ENCODE results near the gene ZNF688. TPM values are rescaled to one million over a fixed set of nuclear protein-coding genes. Genes with fewer than 3 reads are reported as not detected.
"Not testable (repeated sequence)": the region's sequence is repeated elsewhere in the genome, so short reads cannot be mapped to it uniquely, and the experiment has no call there.

Gene ZNF688
- total RNA-seq, 1 donor from 2014 or later = 4.5 TPM

- Histone ChIP-seq H3K4me3 (ENCODE audit: low read depth, low read length) (no peak overlapping the region), H3K27me3 (ENCODE audit: control insufficient read depth, insufficient read depth, low read length) (no peaks in the 10 kb centered on the region), H3K36me3 (ENCODE audit: control insufficient read depth, insufficient read depth, low read length) (peaks cover 3% of the 10 kb centered on the region)
- no peak for DNase-seq (ENCODE audit: low read depth)
- no peak for FAIRE-seq
- no peak for TF ChIP-seq CTCF (IDR thresholded peaks at IDR 0.05; ENCODE audit: insufficient read depth, low read length, severe bottlenecking)
Observed at GRCh38 chr16:30523768-30524574, 47.5 kb downstream of the ZNF688 start.

GRCh38 chr16:30522702-30523463 is 48.6 kb downstream of the ZNF688 start:
- FAIRE-seq; H3K27me3 ChIP-seq (ENCODE audit: control insufficient read depth, insufficient read depth, low read length); H3K36me3 ChIP-seq (ENCODE audit: control insufficient read depth, insufficient read depth, low read length); DNase-seq (ENCODE audit: low read depth); H3K4me3 ChIP-seq (ENCODE audit: low read depth, low read length): not testable (repeated sequence)

DNA sequence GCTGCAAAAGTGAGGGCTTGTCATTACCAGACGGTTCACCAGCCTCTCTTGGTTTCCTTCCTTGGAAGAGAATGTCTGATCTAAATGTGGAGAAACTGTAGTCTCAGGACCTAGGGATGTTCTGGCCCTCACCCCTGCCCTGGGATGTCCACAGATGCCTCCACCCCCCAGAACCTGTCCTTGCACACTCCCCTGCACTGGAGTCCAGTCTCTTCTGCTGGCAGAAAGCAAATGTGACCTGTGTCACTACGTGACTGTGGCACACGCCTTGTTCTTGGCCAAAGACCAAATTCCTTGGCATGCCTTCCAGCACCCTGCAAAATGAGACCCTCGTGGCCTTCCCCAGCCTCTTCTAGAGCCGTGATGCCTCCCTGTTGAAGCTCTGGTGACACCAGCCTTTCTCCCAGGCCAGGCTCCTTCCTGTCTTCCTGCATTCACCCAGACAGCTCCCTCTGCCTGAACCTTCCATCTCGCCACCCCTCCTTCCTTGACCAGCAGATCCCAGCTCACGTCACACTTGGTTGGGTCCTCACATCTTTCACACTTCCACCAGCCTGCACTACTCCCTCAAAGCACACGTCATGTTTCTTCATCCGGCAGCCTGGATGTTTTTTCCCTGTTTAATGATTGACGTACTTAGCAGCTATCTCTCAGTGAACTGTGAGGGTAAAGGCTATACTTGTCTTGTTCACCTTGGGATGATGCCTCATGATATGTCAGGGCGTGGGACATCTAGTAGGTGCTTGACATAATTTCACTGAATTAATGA is 49.5 kb downstream of the ZNF688 start:
- FAIRE-seq = no peak
- no peak for DNase-seq (ENCODE audit: low read depth)
- Histone ChIP-seq H3K36me3 (ENCODE audit: control insufficient read depth, insufficient read depth, low read length) (peaks cover 3% of the 10 kb centered on the region), H3K4me3 (ENCODE audit: low read depth, low read length) (no peak overlapping the region), H3K27me3 (ENCODE audit: control insufficient read depth, insufficient read depth, low read length) (no peaks in the 10 kb centered on the region)
- TF ChIP-seq CTCF (IDR thresholded peaks at IDR 0.05; ENCODE audit: insufficient read depth, low read length, severe bottlenecking) = no peak

DNA sequence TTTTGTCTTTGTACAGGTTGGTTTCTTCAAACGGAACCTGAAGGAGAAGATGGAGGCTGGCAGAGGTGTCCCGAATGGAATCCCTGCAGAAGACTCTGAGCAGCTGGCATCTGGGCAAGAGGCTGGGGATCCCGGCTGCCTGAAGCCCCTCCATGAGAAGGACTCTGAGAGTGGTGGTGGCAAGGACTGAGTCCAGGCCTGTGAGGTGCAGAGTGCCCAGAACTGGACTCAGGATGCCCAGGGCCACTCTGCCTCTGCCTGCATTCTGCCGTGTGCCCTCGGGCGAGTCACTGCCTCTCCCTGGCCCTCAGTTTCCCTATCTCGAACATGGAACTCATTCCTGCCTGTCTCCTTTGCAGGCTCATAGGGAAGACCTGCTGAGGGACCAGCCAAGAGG is 50.0 kb downstream of the ZNF688 start:
- no peak for TF ChIP-seq CTCF (IDR thresholded peaks at IDR 0.05; ENCODE audit: insufficient read depth, low read length, severe bottlenecking)
- H3K27me3 ChIP-seq (ENCODE audit: control insufficient read depth, insufficient read depth, low read length) = no peaks in the 10 kb centered on the region
- peaks cover 3% of the 10 kb centered on the region for H3K36me3 ChIP-seq (ENCODE audit: control insufficient read depth, insufficient read depth, low read length)
- H3K4me3 ChIP-seq (ENCODE audit: low read depth, low read length) = no peak overlapping the region
- FAIRE-seq = no peak
- no peak for DNase-seq (ENCODE audit: low read depth)

Other genes starting within 250 kb of the ZNF688 start
- gene CD2BP2, start 216.4 kb downstream of the ZNF688 start, total RNA-seq = 37.6 and 39.8 TPM in 2 replicates
- gene TBC1D10B, start 201.2 kb downstream of the ZNF688 start, total RNA-seq = 13.7 and 15.6 TPM in 2 replicates
- gene MYL11, start 196.9 kb downstream of the ZNF688 start, total RNA-seq = not detected in 2 replicates
- gene SEPTIN1, start 189.2 kb downstream of the ZNF688 start, total RNA-seq = under 0.01 TPM in 1 of 2 replicates, not detected in the other
- gene ZNF48, start 176.3 kb downstream of the ZNF688 start, total RNA-seq = 11.4 and 12.9 TPM in 2 replicates
- 5.0 and 10.0 TPM in 2 replicates for gene ZNF771, start 164.1 kb downstream of the ZNF688 start, total RNA-seq
- 11.5 and 30.3 TPM in 2 replicates for gene DCTPP1, start 141.7 kb downstream of the ZNF688 start, total RNA-seq
- gene SEPHS2, start 125.8 kb downstream of the ZNF688 start, total RNA-seq = 17.4 and 32.9 TPM in 2 replicates
- gene ITGAL, start 99.0 kb downstream of the ZNF688 start, total RNA-seq = not detected in 2 replicates
- gene ZNF768, start 45.1 kb downstream of the ZNF688 start, total RNA-seq = 19.7 and 21.9 TPM in 2 replicates
- gene ZNF747, start 36.9 kb downstream of the ZNF688 start, total RNA-seq = 4.4 and 6.1 TPM in 2 replicates
- 2.4 and 2.6 TPM in 2 replicates for gene ZNF764, start 13.3 kb downstream of the ZNF688 start, total RNA-seq
- gene ZNF785, start 14.0 kb upstream of the ZNF688 start, total RNA-seq = 4.4 and 5.3 TPM in 2 replicates
- 2.2 and 2.6 TPM in 2 replicates for gene ZNF689, start 38.7 kb upstream of the ZNF688 start, total RNA-seq
- gene PRR14, start 79.2 kb upstream of the ZNF688 start, total RNA-seq = 2.6 and 7.8 TPM in 2 replicates
- gene FBRS, start 86.7 kb upstream of the ZNF688 start, total RNA-seq = 7.9 and 13.8 TPM in 2 replicates
- gene SRCAP, start 127.5 kb upstream of the ZNF688 start, total RNA-seq = 10.0 and 13.7 TPM in 2 replicates
- gene PHKG2, start 176.7 kb upstream of the ZNF688 start, total RNA-seq = 10.6 and 14.2 TPM in 2 replicates
- gene CFAP119, start 190.3 kb upstream of the ZNF688 start, total RNA-seq = 0.26 and 1.1 TPM in 2 replicates
- gene RNF40, start 190.6 kb upstream of the ZNF688 start, total RNA-seq = 38.7 and 44.5 TPM in 2 replicates
- 4.2 and 5.0 TPM in 2 replicates for gene ZNF629, start 215.5 kb upstream of the ZNF688 start, total RNA-seq

Measured in bronchial epithelial cell (primary cell).